ENCODE data around the gene METTL13. TPM values are rescaled to one million over a fixed set of nuclear protein-coding genes. Genes with fewer than 3 reads are reported as not detected.

The METTL13 gene
- total and polyA plus RNA-seq, 9 of the 15 experiments (the other 6 are each of a cell fraction or from before 2014, with no cell fraction given), result 18.9 to 78.9 (median 54.9) TPM

- Histone ChIP-seq H2AFZ (ENCODE audit: low read depth, low read length) (peak overlapping the region; percentile 99), H3K27me3 (ENCODE audit: control insufficient read depth in 2 of 2, insufficient read depth in 2 of 2, low read length in 2 of 2) (no peaks in the 10 kb centered on the region), H4K20me1 (replicated peaks; ENCODE audit: control insufficient read depth, insufficient read depth, low read length) (no peaks in the 10 kb centered on the region), H3K4me2 (ENCODE audit: insufficient read depth, low read length) (peak overlapping the region; percentile 98), H3K36me3 (ENCODE audit: control insufficient read depth, insufficient read depth, low read length) (peaks cover 8% of the 10 kb centered on the region; the same call in 1 of the 3 replicates), H3K9me3 (replicated peaks; ENCODE audit: control insufficient read depth, insufficient read depth, low read depth, low read length) (no peaks in the 10 kb centered on the region), H3K79me2 (ENCODE audit: control insufficient read depth, insufficient read depth, low read length) (peaks cover 41% of the 10 kb centered on the region), H3K27ac (ENCODE audit: extremely low read depth, low read depth, low read length) (peak overlapping the region; percentile 94), H3K9me1 (ENCODE audit: control insufficient read depth, insufficient read depth, low read length) (no peaks in the 10 kb centered on the region), H3K4me1 (replicated peaks in 1 of 2; ENCODE audit: control insufficient read depth in 2 of 2, insufficient read depth in 2 of 2, low read length in 2 of 2) (peaks cover 12 to 27% of the 10 kb centered on the region in 2 experiments; a peak in 4 of 5 replicates), H3K9ac (ENCODE audit: insufficient read depth in 1 of 2, low read depth in 2 of 2, low read length in 2 of 2) (peak overlapping the region; percentile 87 to 98; a peak in 3 of 4 replicates), H3K4me3 (peak overlapping the region; percentile 92)
- intact Hi-C loops (cut with micrococcal nuclease) (loop anchor here (1.0 to 10.0 kb wide), 3 partner anchors 20 to 258 kb away; partner anchors contain the start of genes METTL13 and PRRC2C), in situ Hi-C loops (cut with MboI) (no loop called here)
- 0% methylated on average over 14 of the region's 14 CpGs for WGBS (ENCODE audit: insufficient coverage, low coverage, missing lambda C conversion rate)
- DNase-seq (ENCODE audit: extremely low read depth in 1 of 4, low spot score in 3 of 4), result peak; percentile 44 to 70 (median 50)
- FAIRE-seq, result no peak
- ATAC-seq, result peak; percentile 64
- CTCF ChIA-PET (ENCODE audit: low intra/inter-chr PET ratio), result no interaction called here
- POLR2A ChIA-PET, result interaction anchor here (0.7 to 4.6 kb wide), 7 partner anchors 11 to 1831 kb away, joined by 3 to 31 read pairs (median 4); partner anchors contain the start of gene METTL13
- no TSS peak for BruUV-seq (replicated peaks)
- no peak for TF ChIP-seq MITF (IDR thresholded peaks at IDR 0.05)
- 0 out of 2 replicates have a peak, but pooled peaks have one; percentile 58 for TF ChIP-seq THRB (CRISPR knock-in tag; conservative IDR thresholded peaks at IDR 0.05)
- no peak for TF ChIP-seq ZNF79 (CRISPR knock-in tag; IDR thresholded peaks at IDR 0.05; ENCODE audit: low read depth)
- TF ChIP-seq KDM1A (IDR thresholded peaks at IDR 0.05), result no peak
- TF ChIP-seq C11orf30 (IDR thresholded peaks at IDR 0.05; ENCODE audit: low read depth), result no peak
- TF ChIP-seq ZNF696 (CRISPR knock-in tag; conservative IDR thresholded peaks at IDR 0.05), result no peak
- no peak for TF ChIP-seq USF2 (CRISPR knock-in tag; IDR thresholded peaks at IDR 0.05)
- no peak for TF ChIP-seq TFAP4 (CRISPR knock-in tag; IDR thresholded peaks at IDR 0.05; ENCODE audit: borderline replicate concordance)
- peak; percentile 67 for TF ChIP-seq GATA2 (CRISPR knock-in tag; IDR thresholded peaks at IDR 0.05)
- no peak for TF ChIP-seq GABPB2 (CRISPR knock-in tag; conservative IDR thresholded peaks at IDR 0.05)
- TF ChIP-seq ZNF184 (CRISPR knock-in tag; IDR thresholded peaks at IDR 0.05), result no peak
- 0 out of 2 replicates have a peak, but pooled peaks have one; percentile 11 for TF ChIP-seq ZFX (CRISPR knock-in tag; IDR thresholded peaks at IDR 0.05)
- TF ChIP-seq SIN3A (IDR thresholded peaks at IDR 0.05; ENCODE audit: borderline replicate concordance in 2 of 2, control insufficient read depth in 1 of 2, low read depth in 2 of 2, low read length in 2 of 2), result no peak; a peak in 1 of 4 replicates
- TF ChIP-seq ZC3H11A (IDR thresholded peaks at IDR 0.05; ENCODE audit: low read depth, low read length), result no peak
- no peak for TF ChIP-seq ARID2 (IDR thresholded peaks at IDR 0.05)
- TF ChIP-seq KLF6 (CRISPR knock-in tag; IDR thresholded peaks at IDR 0.05; ENCODE audit: borderline replicate concordance), result no peak
- peak; percentile 9 to 21; a peak in 2 of 4 replicates for TF ChIP-seq FOXK2 (conservative IDR thresholded peaks at IDR 0.05 in 1 of 2, IDR thresholded peaks at IDR 0.05 in 1 of 2; ENCODE audit: low read depth in 2 of 2)
- 0 out of 2 replicates have a peak, but pooled peaks have one; percentile 10 for TF ChIP-seq ZEB2 (IDR thresholded peaks at IDR 0.05)
- no peak for TF ChIP-seq SIX5 (IDR thresholded peaks at IDR 0.05; ENCODE audit: borderline replicate concordance in 1 of 2, insufficient read depth in 1 of 2, low read depth in 1 of 2, low read length in 2 of 2)
Measured at GRCh38 chr1:171742577-171742922, 38.9 kb upstream of the METTL13 start.
